GM21717 (cell line): ENCODE results near the gene UBE2N.
"Not testable (repeated sequence)": the region's sequence is repeated elsewhere in the genome, so short reads cannot be mapped to it uniquely, and the experiment has no call there.

Experiments
- ATAC-seq: cut with Tn5 transposase; IDR thresholded peaks from one replicate; pipeline ENCODE4 v1.9.1; 2021; ENCODE audit warnings: mild to moderate bottlenecking, moderate library complexity; ENCODE audit not compliant: unreplicated experiment

UBE2N gene

GRCh38 chr12:93415723-93416464 is 25.9 kb downstream of the UBE2N start:
- peak; percentile 57 for ATAC-seq

GRCh38 chr12:93413064-93413463 is 28.7 kb downstream of the UBE2N start:
- no peak for ATAC-seq

GRCh38 chr12:93412396-93412795 is 29.4 kb downstream of the UBE2N start:
- ATAC-seq, result not testable (repeated sequence)

GRCh38 chr12:93411060-93411459 is 30.7 kb downstream of the UBE2N start:
- ATAC-seq, result not testable (repeated sequence)

- ATAC-seq, result not testable (repeated sequence)
These were observed 32.2 kb downstream of the UBE2N start for GRCh38 chr12:93409343-93410187.

GRCh38 chr12:93408813-93409212 is 32.9 kb downstream of the UBE2N start:
- ATAC-seq, result no peak

GRCh38 chr12:93407963-93408283 is 33.8 kb downstream of the UBE2N start:
- no peak for ATAC-seq

GRCh38 chr12:93407054-93407962 is 34.4 kb downstream of the UBE2N start:
- no peak for ATAC-seq

GRCh38 chr12:93404961-93405849 is 36.5 kb downstream of the UBE2N start:
- ATAC-seq, result no peak

- ATAC-seq, result no peak
These were observed 37.6 kb downstream of the UBE2N start for GRCh38 chr12:93403988-93404803.

- no peak for ATAC-seq
These were observed 39.1 kb downstream of the UBE2N start for GRCh38 chr12:93402333-93403311.

- ATAC-seq, result peak; percentile 88
These were observed 42.4 kb downstream of the UBE2N start for GRCh38 chr12:93399183-93399863.

GRCh38 chr12:93397412-93397811 is 44.3 kb downstream of the UBE2N start:
- no peak for ATAC-seq

GRCh38 chr12:93393425-93393824 is 48.3 kb downstream of the UBE2N start:
- ATAC-seq, result no peak

GRCh38 chr12:93390549-93391297 is 51.0 kb downstream of the UBE2N start:
- no peak for ATAC-seq

GRCh38 chr12:93390031-93390430 is 51.7 kb downstream of the UBE2N start:
- no peak for ATAC-seq

GRCh38 chr12:93387780-93388179 is 54.0 kb downstream of the UBE2N start:
- ATAC-seq, result no peak
